GM18519 (cell line): ENCODE measurements around the gene NAT10.

Source experiments
- ATAC-seq: cut with Tn5 transposase; IDR thresholded peaks from one replicate; pipeline ENCODE4 v1.9.1; 2021; ENCODE audit warnings: mild to moderate bottlenecking, moderate library complexity; ENCODE audit not compliant: unreplicated experiment, low FRiP score

Gene NAT10

DNA sequence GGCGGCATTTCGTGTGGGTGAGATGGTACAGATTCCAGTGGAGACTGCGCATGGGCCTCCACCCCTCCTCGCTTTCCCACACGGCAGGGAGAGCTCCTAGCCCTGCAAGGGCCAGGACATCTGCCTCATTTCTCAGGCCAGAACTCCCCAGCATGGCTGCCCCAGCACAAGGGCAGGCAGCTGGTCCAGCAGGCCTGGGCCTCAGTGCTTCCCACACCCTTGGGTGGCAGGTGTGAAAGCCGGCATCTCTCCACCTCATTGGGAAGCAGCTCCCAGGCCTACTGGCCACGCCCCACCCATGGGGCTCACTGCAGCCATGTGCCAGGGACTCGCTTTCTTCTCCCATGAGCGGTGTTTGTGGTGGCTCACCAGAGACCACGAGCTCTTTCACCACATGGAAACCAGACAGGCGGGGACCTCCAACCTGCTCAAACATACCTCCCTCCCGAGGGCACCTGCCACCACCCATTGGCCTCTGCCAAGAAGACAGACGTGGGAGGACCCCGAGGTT is 79.1 kb downstream of the NAT10 start:
- no peak for ATAC-seq

DNA sequence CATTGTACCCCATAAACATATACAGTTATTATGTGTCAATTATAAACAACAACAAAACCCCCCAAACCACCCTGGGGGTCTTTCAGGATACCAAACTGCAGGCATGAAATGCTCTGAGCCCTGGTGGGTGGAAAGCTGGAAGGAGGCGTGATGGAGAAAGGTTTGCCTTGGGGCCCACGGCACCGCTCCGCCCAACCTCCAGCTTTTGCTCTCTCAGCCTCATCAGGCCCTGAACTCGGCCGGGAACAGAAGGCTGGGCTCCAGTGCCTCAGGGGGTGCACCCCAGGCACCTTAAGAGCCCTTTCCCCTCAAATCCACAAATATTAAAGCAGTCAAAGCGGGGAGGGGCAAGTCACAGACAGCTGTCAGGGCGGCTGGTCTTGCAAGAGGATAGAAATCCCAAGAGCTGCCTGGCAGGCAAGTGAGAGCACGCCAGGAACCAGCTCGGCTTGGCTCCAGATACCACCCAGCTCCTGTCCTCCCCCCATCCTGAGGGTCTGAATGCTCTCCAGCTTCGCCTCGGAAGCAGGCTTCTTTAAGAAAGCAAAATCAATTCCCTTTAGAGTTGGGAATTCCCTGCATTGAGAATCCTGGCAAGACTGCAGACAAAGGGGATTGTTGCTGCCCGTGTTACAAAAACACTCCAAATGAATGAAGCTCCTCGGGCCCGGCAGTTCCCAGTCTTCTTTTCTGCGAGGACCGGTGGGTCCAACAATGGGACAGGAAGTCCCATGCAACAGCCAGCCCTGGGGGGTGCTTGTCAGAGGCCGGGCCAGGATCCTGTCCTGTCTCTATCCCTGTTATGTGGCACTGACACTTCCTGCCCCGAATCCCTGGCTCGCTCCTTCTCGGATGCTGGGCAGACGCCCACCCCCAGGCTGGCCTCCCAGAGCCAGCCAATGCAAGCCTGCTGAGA is 80.8 kb downstream of the NAT10 start:
- no peak for ATAC-seq

DNA sequence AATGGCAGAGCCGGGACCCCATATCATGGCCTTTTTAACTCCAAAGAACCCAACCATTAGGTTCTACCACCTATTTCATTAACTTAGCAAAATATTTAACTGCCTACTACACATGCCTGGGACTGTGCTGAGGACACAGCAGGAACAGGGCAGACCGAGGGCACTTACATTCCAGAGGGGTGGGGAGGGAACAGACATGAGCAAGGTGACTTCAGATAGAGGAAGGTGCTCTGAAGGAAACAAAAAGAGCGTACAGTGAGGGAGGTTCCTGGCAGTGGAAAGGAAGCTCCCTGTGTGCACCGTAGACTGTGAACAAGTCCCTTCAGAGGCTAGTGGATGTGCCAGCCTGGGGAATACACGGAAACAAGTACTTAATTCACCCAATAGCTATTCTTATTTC is 82.8 kb downstream of the NAT10 start:
- no peak for ATAC-seq

DNA sequence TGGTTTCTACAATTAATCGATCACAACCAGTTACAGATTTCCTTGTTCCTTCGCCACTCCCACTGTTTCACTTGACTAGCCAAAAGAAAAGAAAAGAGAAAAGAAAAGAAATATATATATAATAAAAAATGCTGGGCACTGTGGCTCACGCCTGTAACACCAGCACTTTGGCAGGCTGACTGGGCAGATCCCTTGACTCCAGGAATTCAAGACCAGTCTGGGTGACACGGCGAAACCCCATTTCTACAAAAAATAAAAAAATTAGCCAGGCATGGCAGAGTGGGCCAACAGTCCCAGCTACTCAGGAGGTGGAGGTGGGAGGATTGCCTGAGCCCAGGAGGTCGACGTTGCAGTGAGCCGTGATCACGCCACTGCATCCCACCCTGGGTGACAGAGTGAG is 83.8 kb downstream of the NAT10 start:
- ATAC-seq: no peak

DNA sequence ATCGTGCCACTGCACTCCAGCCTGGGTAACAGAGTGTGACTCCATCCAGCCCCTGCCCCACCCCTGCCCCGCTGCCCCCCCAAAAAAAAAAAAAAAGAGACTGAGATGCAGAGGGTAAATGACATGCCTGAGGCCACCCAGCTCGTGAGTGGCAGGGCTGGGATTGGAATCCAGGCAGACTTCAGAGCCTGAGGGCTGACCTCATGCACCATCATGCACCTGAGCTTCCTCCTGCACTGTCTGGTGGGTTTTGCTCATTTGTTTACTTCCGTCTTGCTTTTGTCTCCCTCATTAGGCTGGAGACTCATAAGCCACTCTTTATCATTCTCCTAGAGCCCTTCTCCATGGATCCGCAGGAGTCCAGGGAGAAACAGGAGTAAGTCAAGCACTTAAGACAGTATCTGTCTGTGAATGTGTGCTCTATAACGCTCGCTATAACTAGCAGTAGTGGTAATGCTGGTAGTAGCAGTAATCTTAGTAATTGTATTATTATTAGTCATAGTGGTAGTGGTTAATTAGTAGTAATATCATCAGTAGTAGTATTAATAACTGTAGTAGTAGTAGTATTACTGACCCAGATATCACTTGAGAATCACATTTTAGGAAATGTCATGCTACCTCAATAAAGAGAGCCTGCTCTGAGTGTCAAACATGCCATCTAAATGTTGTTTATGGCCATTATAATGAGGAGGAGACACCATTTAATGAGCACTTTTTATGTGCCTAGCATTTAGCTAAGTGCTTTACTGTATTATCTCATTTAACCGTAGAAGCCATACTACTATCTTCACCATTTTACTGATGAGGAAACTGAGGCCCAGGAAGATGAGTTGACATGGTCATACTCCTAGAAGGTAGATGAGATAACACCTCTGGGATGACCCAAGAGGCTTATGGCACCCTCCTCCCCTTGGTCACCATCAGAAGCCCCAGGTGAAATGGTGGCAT is 85.0 kb downstream of the NAT10 start:
- no peak for ATAC-seq

DNA sequence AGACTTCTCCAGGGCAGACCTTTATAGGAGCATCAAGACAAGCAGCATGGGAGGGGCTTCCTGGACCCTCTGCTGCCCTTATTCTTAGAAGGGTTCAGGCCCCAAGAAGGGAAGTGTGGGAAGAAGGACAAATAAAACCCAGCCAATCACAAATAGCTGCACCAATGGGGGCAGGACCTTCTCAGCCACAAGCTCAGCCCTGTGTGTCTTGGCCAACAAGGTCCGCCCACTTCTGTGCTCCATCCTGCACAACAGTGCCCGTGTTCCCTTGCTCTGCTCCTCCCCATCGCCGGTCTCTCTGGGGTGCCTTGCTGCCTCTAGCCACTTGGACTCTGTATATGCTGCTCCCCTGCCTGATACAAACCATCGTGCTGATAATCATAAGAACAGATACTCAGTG is 86.1 kb downstream of the NAT10 start:
- no peak for ATAC-seq

DNA sequence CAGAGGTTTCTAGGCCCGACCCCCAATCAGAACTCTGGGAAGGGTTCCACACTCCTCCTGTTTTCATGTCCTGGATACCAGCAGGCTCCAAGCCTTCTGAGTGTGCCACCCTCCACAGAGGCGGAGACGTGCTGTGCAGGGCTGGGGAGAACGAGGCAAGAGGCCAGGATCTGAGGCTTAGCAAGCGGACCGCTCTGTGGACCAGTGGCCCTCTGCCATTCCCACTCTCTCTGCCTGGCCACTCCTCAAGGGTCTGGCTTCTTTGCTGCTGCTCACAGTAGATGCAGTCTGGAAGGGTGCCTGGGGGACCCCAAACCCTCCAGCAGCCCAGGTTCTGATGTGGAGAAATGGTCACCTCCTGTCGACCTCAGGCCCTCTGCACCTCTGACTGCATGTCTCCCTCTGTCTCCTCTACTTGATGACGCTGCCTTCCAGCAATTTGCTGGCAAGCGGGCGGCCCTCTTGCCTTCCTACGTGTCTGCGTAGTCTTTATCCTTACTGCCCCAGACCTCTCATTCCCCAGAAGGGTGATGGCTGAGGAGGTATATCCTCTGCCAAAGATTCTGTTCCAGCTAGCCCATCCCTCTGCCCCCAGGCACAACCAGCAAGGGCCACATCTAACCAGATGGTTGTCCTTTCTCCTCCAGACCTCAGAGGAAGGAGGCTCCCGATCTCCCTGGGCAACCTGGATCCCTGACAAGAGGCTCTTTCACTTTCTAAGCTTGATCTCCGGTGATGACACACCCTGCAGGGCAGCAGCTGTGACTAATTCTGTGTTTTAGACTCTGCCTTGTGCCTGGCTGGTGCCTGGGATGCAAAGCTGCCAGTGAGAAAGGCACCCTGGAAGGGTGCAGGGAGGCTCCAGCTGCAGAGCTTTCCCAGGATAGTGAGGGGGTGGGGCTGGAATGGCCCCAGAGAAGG is 87.3 kb downstream of the NAT10 start:
- ATAC-seq: no peak

DNA sequence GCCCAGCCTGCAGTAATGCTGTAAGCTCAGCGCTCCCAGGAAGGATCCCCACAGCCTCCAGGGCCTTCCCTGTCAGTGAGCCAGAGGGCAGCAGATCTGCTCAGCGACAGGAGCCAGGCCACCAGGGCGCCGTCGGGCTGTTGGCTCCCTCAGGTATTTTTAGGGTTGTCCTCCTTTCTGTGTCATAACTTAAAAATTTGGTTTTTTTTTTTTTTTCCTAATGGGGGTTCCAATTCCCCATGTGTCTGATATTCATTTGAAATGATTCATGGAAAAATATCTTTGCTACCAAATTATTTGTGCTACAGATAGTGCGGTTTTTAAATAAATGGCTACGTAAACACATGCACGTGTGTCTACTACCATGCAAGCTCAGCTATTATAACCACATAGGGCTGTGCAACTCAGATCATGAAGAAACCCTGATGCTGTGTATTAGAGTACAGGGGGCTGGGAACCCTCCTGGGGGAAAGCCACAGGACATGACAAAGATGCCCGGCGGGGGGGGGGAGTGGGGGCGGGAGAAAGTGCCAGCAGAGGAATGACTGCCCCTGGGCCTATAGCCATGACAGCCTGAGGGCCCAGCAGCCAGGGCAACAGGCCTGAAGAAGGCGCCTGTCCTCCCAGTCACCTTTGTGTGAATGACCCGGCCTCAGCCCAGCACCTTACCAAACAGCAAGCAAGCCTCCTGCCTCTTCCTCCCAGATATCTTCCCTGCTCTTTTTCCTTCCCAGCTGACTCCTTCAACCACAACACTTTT is 89.3 kb downstream of the NAT10 start:
- ATAC-seq: no peak
